Fibroblast of lung (primary cell): ENCODE results near the gene SIK3. TPM values are rescaled to one million over a fixed set of nuclear protein-coding genes. Genes with fewer than 3 reads are reported as not detected.

Experiments
- DNase-seq, 2 donors: peaks; one replicate each; pipeline versions ENCODE4 v3.0.0 to v3.0.0-alpha.2; 2010; ENCODE audit warnings: low read depth in 2 of 2
- H2AFZ ChIP-seq: 2 replicates; pipeline ENCODE4 v1.5.1; 2012; ENCODE audit warnings: low read length, control low read depth, inconsistent platforms
- H3K27ac ChIP-seq: 2 replicates; pipeline ENCODE4 v1.5.1; 2011; ENCODE audit warnings: low read length, control low read depth; ENCODE audit not compliant: insufficient read depth
- H3K27me3 ChIP-seq: 2 replicates; pipeline ENCODE4 v1.5.1; 2011; ENCODE audit warnings: mild to moderate bottlenecking, low read length; ENCODE audit not compliant: control insufficient read depth, insufficient read depth
- H3K36me3 ChIP-seq: 2 replicates; pipeline ENCODE4 v1.5.1; 2011; ENCODE audit warnings: low read length; ENCODE audit not compliant: control insufficient read depth, insufficient read depth
- H3K4me1 ChIP-seq: 2 replicates; pipeline ENCODE4 v1.5.1; 2011; ENCODE audit warnings: low read length; ENCODE audit not compliant: control insufficient read depth, insufficient read depth; ENCODE audit errors: extremely low read depth
- H3K4me2 ChIP-seq: 2 replicates; pipeline ENCODE4 v1.5.1; 2011; ENCODE audit warnings: low read length, control low read depth; ENCODE audit not compliant: insufficient read depth; ENCODE audit errors: extremely low read depth
- H3K4me3 ChIP-seq, 4 experiments: fragments of 200-600 bp in 1 of 4; sonication (generic) in 1 of 4; replicated peaks in 1 of 4; 2 replicates each; pipeline ENCODE4 v1.5.1; 2011 to 2016; ENCODE audit warnings: low read length in 4 of 4, low read depth in 3 of 4, mild to moderate bottlenecking in 3 of 4, control low read depth in 2 of 4, inconsistent platforms in 1 of 4, mixed read lengths in 1 of 4; ENCODE audit not compliant: insufficient read depth in 1 of 4; ENCODE audit errors: control extremely low read depth in 1 of 4
- H3K79me2 ChIP-seq: 2 replicates; pipeline ENCODE4 v1.5.1; 2012; ENCODE audit warnings: mild to moderate bottlenecking, low read length, inconsistent platforms; ENCODE audit not compliant: control insufficient read depth, insufficient read depth
- H3K9ac ChIP-seq: 2 replicates; pipeline ENCODE4 v1.5.1; 2011; ENCODE audit warnings: mild to moderate bottlenecking, low read length, control low read depth; ENCODE audit not compliant: insufficient read depth
- H3K9me3 ChIP-seq: 2 replicates; pipeline ENCODE4 v1.5.1; 2012; ENCODE audit warnings: low read depth, low read length; ENCODE audit not compliant: control insufficient read depth, insufficient read depth
- H4K20me1 ChIP-seq: 2 replicates; pipeline ENCODE4 v1.5.1; 2011; ENCODE audit warnings: low read length; ENCODE audit not compliant: control insufficient read depth, insufficient read depth; ENCODE audit errors: extremely low read depth
- CTCF ChIP-seq, 2 donors: IDR thresholded peaks in 1 of 2; conservative IDR thresholded peaks in 1 of 2; 1 replicate in 1 of 2; 2 replicates in 1 of 2; pipeline ENCODE4 v1.5.1; 2011 to 2012; ENCODE audit warnings: low read length in 2 of 2, control low read depth in 1 of 2, inconsistent platforms in 1 of 2, low read depth in 1 of 2, mild to moderate bottlenecking in 1 of 2
- EZH2 ChIP-seq: IDR thresholded peaks from 2 replicates; pipeline ENCODE4 v1.5.1; 2012; ENCODE audit warnings: low read length, control low read depth, mild to moderate bottlenecking; ENCODE audit errors: missing control alignments
- polyA plus RNA-seq, 2 donors: library from polyadenylated mRNA; depleted of rRNA in 1 of 2; stranded (reverse) in 1 of 2; unstranded in 1 of 2; fragments of >200 nt; gene quantifications; 2 replicates each; pipeline ENCODE4 v1.2.1, GENCODE V29; 2011 to 2012; ENCODE audit warnings: missing spikeins in 1 of 2
- total RNA-seq: library from RNA; depleted of rRNA; stranded (reverse); fragments of >200 nt; gene quantifications from 2 replicates; pipeline ENCODE4 v1.2.1, GENCODE V29; 2014

SIK3 gene
- total and polyA plus RNA-seq, 2 donors (not counting 1 experiment from before 2014, with no cell fraction given): 7.1 to 22.8 TPM

DNA sequence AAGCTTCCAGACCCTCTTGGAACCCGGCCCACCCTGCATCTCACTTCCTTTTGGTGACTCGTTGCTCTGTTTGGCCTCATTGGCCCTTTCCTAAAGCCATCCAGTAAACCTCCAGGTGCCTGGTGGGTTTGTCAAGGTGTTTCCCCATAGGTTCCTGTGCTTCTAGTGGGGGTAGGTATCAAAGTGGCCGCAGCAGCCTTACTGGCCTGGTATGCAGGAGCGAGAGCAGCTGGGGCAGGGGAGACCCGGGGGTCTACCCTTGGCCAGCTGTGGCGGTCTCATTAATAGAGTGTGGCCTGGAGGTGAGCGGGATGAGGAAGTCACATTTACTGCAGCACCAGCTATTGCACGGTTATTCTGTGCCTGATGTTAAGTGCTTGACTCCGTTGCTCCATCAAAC lies 279.2 kb downstream of the SIK3 start:
- no peak overlapping the region for H2AFZ ChIP-seq
- DNase-seq: no peak
- H3K27me3 ChIP-seq: peaks cover 5% of the 10 kb centered on the region
- no peaks in the 10 kb centered on the region for H3K9me3 ChIP-seq
- H3K4me2 ChIP-seq: no peak overlapping the region
- H3K27ac ChIP-seq: no peak overlapping the region
- H3K4me1 ChIP-seq: no peaks in the 10 kb centered on the region
- H3K79me2 ChIP-seq: no peaks in the 10 kb centered on the region
- TF ChIP-seq EZH2 (no peak), CTCF (conservative IDR thresholded peaks at IDR 0.05 in 1 of 2, IDR thresholded peaks at IDR 0.05 in 1 of 2; ENCODE audit: low read depth in 1 of 2, low read length in 2 of 2) (no peak)
- no peak overlapping the region for H3K9ac ChIP-seq
- no peaks in the 10 kb centered on the region for H3K36me3 ChIP-seq
- H4K20me1 ChIP-seq: no peaks in the 10 kb centered on the region
- H3K4me3 ChIP-seq: no peak overlapping the region

DNA sequence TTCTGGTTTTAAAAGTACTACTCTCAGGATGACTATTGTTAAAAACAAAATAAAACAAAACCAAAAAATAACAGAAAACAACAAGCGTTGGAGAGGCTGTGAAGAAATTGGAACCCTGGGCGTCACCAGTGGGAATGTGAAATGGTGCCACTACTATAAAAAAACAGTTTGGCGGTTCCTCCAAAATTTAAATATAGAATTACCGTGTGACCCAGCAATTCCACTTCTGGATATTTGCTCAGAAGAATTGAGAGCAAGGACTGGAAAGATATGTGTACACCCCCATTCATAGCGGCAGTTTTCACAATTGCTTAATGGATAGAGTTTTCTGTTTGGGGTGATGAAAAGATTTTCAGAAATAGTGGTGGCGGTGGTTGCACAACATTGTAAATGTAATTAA lies 283.7 kb downstream of the SIK3 start:
- Histone ChIP-seq H3K9me3 (no peaks in the 10 kb centered on the region), H3K27me3 (peaks cover 4% of the 10 kb centered on the region), H3K4me2 (no peak overlapping the region), H4K20me1 (no peaks in the 10 kb centered on the region), H3K79me2 (no peaks in the 10 kb centered on the region), H3K4me1 (no peaks in the 10 kb centered on the region), H3K27ac (no peak overlapping the region), H2AFZ (no peak overlapping the region), H3K4me3 (no peak overlapping the region), H3K36me3 (no peaks in the 10 kb centered on the region), H3K9ac (no peak overlapping the region)
- TF ChIP-seq EZH2 (no peak), CTCF (conservative IDR thresholded peaks at IDR 0.05 in 1 of 2, IDR thresholded peaks at IDR 0.05 in 1 of 2; ENCODE audit: low read depth in 1 of 2, low read length in 2 of 2) (no peak)
- no peak for DNase-seq

DNA sequence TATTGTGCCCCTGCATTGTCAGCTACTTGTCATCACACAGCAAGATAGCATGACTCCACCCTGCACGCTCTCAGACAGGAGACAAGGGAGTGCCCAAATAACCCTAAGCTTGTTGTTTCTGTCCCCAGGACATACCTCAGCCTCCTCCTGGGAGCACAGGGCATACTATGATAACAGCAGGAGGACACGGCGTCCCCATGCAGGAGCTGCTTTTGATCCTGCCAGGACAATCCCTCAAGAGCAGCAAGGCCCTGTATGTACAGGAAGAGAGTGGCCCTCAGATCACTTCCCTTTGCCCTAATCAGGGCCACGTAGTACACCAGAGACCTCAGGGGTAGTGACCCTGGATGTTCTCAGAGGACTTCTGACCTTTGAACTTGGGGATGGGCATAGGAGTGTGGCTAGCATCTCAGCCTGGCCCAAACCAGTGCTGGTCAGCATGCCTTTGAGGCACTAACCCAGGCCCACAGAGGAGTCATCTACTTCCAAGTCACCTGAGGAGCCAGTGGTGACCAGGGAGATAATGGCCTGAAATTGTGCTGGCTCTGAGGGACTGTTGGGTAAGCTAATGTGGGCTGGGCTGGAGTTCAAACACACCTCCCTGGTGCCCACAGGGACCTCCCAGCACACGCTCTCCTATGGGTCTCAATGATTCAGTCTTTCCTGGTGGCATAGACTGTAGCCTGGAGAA lies 284.3 kb downstream of the SIK3 start:
- Histone ChIP-seq H3K9ac (no peak overlapping the region), H3K4me2 (no peak overlapping the region), H3K9me3 (no peaks in the 10 kb centered on the region), H3K79me2 (no peaks in the 10 kb centered on the region), H3K4me3 (no peak overlapping the region), H3K27me3 (peaks cover 4% of the 10 kb centered on the region), H4K20me1 (no peaks in the 10 kb centered on the region), H3K4me1 (no peaks in the 10 kb centered on the region), H3K36me3 (no peaks in the 10 kb centered on the region), H3K27ac (no peak overlapping the region), H2AFZ (no peak overlapping the region)
- DNase-seq: no peak
- TF ChIP-seq CTCF (conservative IDR thresholded peaks at IDR 0.05 in 1 of 2, IDR thresholded peaks at IDR 0.05 in 1 of 2; ENCODE audit: low read depth in 1 of 2, low read length in 2 of 2) (no peak), EZH2 (no peak)
